ENCODE measurements around the gene MDGA2.
"Not testable (repeated sequence)": the region's sequence is repeated elsewhere in the genome, so short reads cannot be mapped to it uniquely, and the experiment has no call there.

MDGA2 gene

GRCh38 chr14:47262801-47263200, 412.6 kb downstream of the MDGA2 start:
- H3K27ac ChIP-seq = no peak overlapping the region
- H3K4me3 ChIP-seq = no peak overlapping the region

- Histone ChIP-seq H3K27ac (no peak overlapping the region), H3K4me3 (no peak overlapping the region)
These were observed 414.1 kb downstream of the MDGA2 start for GRCh38 chr14:47261350-47261749.

GRCh38 chr14:47259796-47260195, 415.6 kb downstream of the MDGA2 start:
- Histone ChIP-seq H3K4me3 (no peak overlapping the region), H3K27ac (no peak overlapping the region)

- no peak overlapping the region for H3K4me3 ChIP-seq
- H3K27ac ChIP-seq = no peak overlapping the region
These were observed 418.4 kb downstream of the MDGA2 start for GRCh38 chr14:47257013-47257412.

- H3K27ac ChIP-seq = no peak overlapping the region
- no peak overlapping the region for H3K4me3 ChIP-seq
These were observed 422.6 kb downstream of the MDGA2 start for GRCh38 chr14:47252802-47253201.

- H3K4me3 ChIP-seq = no peak overlapping the region
- H3K27ac ChIP-seq = no peak overlapping the region
These were observed 429.0 kb downstream of the MDGA2 start for GRCh38 chr14:47246367-47246766.

- not testable (repeated sequence) for H3K4me3 ChIP-seq, H3K27ac ChIP-seq
These were observed 432.8 kb downstream of the MDGA2 start for GRCh38 chr14:47242579-47242978.

GRCh38 chr14:47240748-47241437, 434.5 kb downstream of the MDGA2 start:
- Histone ChIP-seq H3K4me3 (no peak overlapping the region), H3K27ac (no peak overlapping the region)

- H3K27ac ChIP-seq = no peak overlapping the region
- H3K4me3 ChIP-seq = no peak overlapping the region
These were observed 439.8 kb downstream of the MDGA2 start for GRCh38 chr14:47235619-47236018.

GRCh38 chr14:47226877-47227520, 448.4 kb downstream of the MDGA2 start:
- no peak overlapping the region for H3K27ac ChIP-seq

GRCh38 chr14:47223656-47224055, 451.7 kb downstream of the MDGA2 start:
- H3K27ac ChIP-seq = no peak overlapping the region
- no peak overlapping the region for H3K4me3 ChIP-seq

More at GRCh38 chr14:47226877-47227520, 448.4 kb downstream of the MDGA2 start:
- H3K4me3 ChIP-seq = no peak overlapping the region

GRCh38 chr14:47220096-47220495, 455.3 kb downstream of the MDGA2 start:
- Histone ChIP-seq H3K4me3 (no peak overlapping the region), H3K27ac (no peak overlapping the region)

- Histone ChIP-seq H3K4me3 (no peak overlapping the region), H3K27ac (no peak overlapping the region)
These were observed 464.1 kb downstream of the MDGA2 start for GRCh38 chr14:47211263-47211662.

- Histone ChIP-seq H3K4me3 (no peak overlapping the region), H3K27ac (no peak overlapping the region)
These were observed 465.3 kb downstream of the MDGA2 start for GRCh38 chr14:47210099-47210498.

- H3K4me3 ChIP-seq = no peak overlapping the region
These were observed 467.0 kb downstream of the MDGA2 start for GRCh38 chr14:47208434-47208833.

GRCh38 chr14:47207617-47208016, 467.8 kb downstream of the MDGA2 start:
- Histone ChIP-seq H3K4me3 (no peak overlapping the region), H3K27ac (no peak overlapping the region)

More at GRCh38 chr14:47208434-47208833, 467.0 kb downstream of the MDGA2 start:
- no peak overlapping the region for H3K27ac ChIP-seq

- Histone ChIP-seq H3K4me3 (no peak overlapping the region), H3K27ac (no peak overlapping the region)
These were observed 474.7 kb downstream of the MDGA2 start for GRCh38 chr14:47200740-47201139.

- H3K27ac ChIP-seq = no peak overlapping the region
- H3K4me3 ChIP-seq = no peak overlapping the region
These were observed 479.8 kb downstream of the MDGA2 start for GRCh38 chr14:47195582-47195981.

GRCh38 chr14:47194055-47194454, 481.4 kb downstream of the MDGA2 start:
- Histone ChIP-seq H3K27ac (no peak overlapping the region), H3K4me3 (no peak overlapping the region)

- not testable (repeated sequence) for H3K27ac ChIP-seq
These were observed 483.2 kb downstream of the MDGA2 start for GRCh38 chr14:47192203-47192602.

GRCh38 chr14:47191700-47192099, 483.7 kb downstream of the MDGA2 start:
- Histone ChIP-seq H3K4me3 (no peak overlapping the region), H3K27ac (no peak overlapping the region)

More at GRCh38 chr14:47192203-47192602, 483.2 kb downstream of the MDGA2 start:
- H3K4me3 ChIP-seq = not testable (repeated sequence)

Data from skin epidermis (tissue), 12 donors.